ENCODE measurements around the gene SPR.

Gene SPR

GRCh38 chr2:72937356-72937669 lies 50.1 kb downstream of the SPR start:
- TF ChIP-seq CTCF (IDR thresholded peaks at IDR 0.05; ENCODE audit: insufficient read depth, low read depth, low read length, missing control alignments) = no peak
- H3K4me3 ChIP-seq (ENCODE audit: low read length) = no peak overlapping the region
- peak; percentile 67 for DNase-seq (ENCODE audit: low read depth)

GRCh38 chr2:72938455-72938854 lies 51.2 kb downstream of the SPR start:
- TF ChIP-seq CTCF (IDR thresholded peaks at IDR 0.05; ENCODE audit: insufficient read depth, low read depth, low read length, missing control alignments) = no peak
- no peak overlapping the region for H3K4me3 ChIP-seq (ENCODE audit: low read length)
- no peak for DNase-seq (ENCODE audit: low read depth)

GRCh38 chr2:72940361-72940760 lies 53.2 kb downstream of the SPR start:
- TF ChIP-seq CTCF (IDR thresholded peaks at IDR 0.05; ENCODE audit: insufficient read depth, low read depth, low read length, missing control alignments) = no peak
- DNase-seq (ENCODE audit: low read depth) = no peak

GRCh38 chr2:72940786-72941185 lies 53.6 kb downstream of the SPR start:
- no peak for TF ChIP-seq CTCF (IDR thresholded peaks at IDR 0.05; ENCODE audit: insufficient read depth, low read depth, low read length, missing control alignments)
- no peak for DNase-seq (ENCODE audit: low read depth)

More at GRCh38 chr2:72940361-72940760, 53.2 kb downstream of the SPR start:
- no peak overlapping the region for H3K4me3 ChIP-seq (ENCODE audit: low read length)

More at GRCh38 chr2:72940786-72941185, 53.6 kb downstream of the SPR start:
- no peak overlapping the region for H3K4me3 ChIP-seq (ENCODE audit: low read length)
